NCI-H345 treated with DMSO at 0.1 percent for 48 hours (cell line): ENCODE measurements around the gene GAB1.

Experiments used
- DNase-seq: peaks from one replicate; lab custom pipeline; 2025; ENCODE audit not compliant: unreplicated experiment; lab: John Stamatoyannopoulos, UW

Gene GAB1

DNA sequence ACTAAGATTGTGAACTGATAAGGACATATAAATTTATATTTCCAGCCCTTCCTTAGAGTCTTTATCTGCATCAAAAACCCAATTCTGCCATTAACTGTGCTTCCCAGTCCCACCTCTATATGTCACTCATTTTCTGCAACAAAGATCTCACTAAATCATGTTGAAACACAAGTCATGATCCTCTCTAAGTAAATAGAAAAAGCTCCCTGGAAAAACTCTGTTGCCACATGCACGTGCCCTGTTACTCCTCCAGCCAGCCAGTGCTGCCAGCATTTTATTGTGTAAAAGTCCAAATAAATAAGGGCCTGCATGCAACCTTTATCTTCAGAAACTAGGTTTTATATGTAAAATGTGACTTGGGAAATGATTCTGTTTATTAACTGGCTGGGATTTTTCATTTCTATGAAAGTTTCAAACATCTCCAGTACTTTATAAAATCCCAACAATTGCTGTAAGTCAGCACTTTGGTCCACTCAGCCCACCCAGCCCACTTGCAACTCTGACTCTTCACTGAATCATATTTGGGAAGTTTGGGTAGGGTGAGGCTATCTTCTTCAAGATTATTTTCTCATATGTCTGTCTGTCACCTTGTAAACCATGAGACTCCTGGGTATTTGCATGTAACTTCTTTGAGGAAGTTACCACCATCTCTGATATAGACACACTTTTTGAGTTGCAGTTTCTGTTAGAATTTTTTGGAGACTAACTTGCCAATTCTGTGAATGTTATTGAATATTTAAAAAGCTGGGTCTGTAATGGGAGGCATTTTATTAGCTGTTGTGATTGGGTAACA is 136.9 kb downstream of the GAB1 start:
- DNase-seq: no peak

GRCh38 chr4:143477487-143477886 is 140.8 kb downstream of the GAB1 start:
- DNase-seq: no peak

DNA sequence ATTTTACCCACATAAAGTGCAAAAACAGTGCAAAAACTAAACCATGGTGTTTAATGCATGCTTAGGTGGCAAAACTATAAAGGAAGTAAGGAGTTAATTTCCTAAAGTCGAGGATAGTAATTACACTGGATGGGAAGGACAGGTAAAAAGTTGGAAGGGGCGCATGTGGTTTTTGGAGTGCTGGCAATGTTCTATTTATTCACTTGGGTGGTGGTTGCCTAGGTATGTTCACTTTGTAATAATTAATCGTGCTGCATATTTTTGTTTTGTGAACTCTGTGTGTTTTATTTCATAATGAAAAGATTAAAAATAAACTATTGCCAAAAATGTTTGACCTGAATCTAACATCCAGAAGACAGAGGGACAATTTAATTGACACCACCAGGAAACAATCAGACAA is 144.7 kb downstream of the GAB1 start:
- DNase-seq: no peak

DNA sequence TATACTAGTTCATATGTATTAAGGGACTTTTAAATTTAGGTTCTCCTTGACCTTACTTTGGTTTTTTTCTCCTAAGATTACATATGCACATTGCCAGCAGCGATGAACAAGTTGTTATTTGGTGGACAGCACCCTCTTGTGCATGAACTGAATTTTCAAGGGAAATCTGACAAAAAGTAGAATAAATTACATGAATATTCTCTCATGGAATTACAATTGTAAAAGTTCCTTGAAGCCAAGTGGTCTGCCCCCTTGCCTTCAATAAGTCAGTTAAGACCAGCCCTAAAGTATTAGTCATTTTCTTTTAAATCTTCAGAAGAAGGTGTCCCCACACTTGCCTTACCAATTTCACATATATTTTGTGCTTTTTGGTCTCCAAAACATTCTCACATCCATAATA is 146.2 kb downstream of the GAB1 start:
- DNase-seq: no peak

DNA sequence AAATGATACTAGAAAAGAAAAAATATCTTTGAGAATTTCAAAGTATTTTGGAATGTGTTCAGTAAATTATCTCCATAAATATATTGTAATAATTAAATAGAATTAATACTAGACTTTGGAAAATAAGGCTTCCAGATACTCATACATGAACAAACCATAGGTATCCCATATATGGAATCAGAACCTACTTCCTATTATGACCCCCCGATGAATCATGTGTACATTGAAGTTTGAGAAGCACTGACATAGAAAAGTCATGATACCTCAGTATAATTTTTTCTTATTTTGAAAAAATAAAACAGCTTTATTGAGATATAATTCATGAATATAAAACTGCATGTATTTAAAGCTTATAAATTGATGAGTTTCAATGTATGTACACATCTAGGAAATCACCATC is 149.6 kb downstream of the GAB1 start:
- no peak for DNase-seq

- no peak for DNase-seq
These were observed 152.0 kb downstream of the GAB1 start for GRCh38 chr4:143488687-143489086.

DNA sequence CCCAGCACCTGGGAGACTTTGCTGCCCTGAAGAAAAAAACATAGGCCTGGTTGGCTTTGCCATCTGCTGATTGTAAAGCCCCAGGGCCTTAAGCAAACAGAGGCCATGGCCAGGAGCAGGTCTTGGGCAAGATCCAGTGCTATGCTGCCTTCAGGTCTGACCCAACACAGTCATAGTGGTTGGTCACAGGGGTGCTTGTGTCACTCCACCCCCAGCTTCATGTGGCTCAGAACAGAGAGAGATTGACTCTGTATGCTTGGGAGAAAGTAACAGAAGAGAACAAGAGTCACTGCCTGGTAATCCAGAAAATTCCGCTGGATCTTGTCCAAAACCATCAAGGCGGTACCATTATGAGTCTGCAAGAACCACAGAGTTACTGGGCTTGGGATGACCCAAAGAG is 152.4 kb downstream of the GAB1 start:
- DNase-seq: no peak

DNA sequence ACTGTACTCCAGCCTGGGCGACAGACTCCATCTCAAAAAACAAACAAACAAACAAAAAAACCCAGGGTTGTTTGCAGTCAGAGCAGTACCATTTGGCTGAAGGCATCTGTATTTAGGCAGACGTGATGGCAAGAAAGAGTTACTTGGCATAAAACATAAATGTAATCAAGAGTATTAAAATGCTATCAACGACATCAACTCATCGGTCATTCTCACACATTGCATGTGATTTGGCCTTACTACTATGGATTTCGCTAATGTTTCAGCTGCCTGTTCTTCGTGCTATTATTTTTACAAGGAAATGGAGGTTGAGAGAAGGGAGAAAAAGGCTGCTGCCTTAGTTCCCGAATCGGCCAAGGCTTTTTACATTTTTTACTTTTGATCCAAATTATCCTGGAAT is 161.3 kb downstream of the GAB1 start:
- DNase-seq: no peak

- DNase-seq: no peak
These were observed 165.6 kb downstream of the GAB1 start for GRCh38 chr4:143502231-143502630.

- no peak for DNase-seq
These were observed 169.4 kb downstream of the GAB1 start for GRCh38 chr4:143506031-143506430.

GRCh38 chr4:143511906-143512305 is 175.2 kb downstream of the GAB1 start:
- DNase-seq: no peak

- no peak for DNase-seq
These were observed 176.3 kb downstream of the GAB1 start for GRCh38 chr4:143512978-143513313.

- DNase-seq: peak; percentile 85
These were observed 176.9 kb downstream of the GAB1 start, which contains the start of gene SMARCA5 for GRCh38 chr4:143513314-143514168. Gene SMARCA5, plus strand, starts transcription at chr4:143513702. Its CDS starts 223 bp downstream, at chr4:143513925.

DNA sequence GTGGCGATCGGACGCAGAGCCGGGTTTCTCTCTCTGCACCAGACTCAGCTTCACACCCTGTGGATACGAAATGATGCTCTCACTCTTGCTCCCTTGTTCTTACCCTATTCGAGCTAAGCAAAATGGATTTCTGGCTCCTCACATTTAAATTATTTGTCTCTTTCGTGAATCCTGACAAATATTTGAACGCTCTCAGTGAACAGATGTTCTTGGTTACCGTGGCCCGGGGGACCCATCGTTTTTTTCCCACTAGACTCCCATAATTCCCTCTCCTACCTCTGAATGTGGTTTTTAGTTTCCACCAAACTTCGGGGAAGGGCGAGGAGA is 177.5 kb downstream of the GAB1 start:
- DNase-seq: no peak

DNA sequence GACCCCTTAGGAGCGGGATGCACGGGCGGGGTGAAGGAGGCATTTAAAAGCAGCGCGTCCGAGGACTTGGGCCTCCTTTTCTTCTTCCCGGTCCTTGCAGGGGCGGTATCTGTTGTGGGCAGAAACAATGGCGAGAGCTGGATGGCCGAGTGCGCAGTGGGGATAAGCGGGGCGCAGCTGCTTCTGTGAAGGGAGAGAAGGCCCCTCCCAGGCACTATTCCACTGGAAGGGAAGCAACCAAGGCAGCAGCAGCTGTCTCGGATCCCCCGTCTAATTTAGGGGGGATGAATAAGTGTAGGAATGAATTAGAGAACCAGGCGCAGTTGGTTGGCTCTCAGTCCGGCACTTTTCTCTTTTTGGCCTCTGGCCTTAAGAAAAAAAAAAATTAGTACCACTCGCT is 177.8 kb downstream of the GAB1 start:
- no peak for DNase-seq

- no peak for DNase-seq
These were observed 178.2 kb downstream of the GAB1 start for GRCh38 chr4:143514901-143515300.

- DNase-seq: no peak
These were observed 179.2 kb downstream of the GAB1 start for GRCh38 chr4:143515905-143516304.

DNA sequence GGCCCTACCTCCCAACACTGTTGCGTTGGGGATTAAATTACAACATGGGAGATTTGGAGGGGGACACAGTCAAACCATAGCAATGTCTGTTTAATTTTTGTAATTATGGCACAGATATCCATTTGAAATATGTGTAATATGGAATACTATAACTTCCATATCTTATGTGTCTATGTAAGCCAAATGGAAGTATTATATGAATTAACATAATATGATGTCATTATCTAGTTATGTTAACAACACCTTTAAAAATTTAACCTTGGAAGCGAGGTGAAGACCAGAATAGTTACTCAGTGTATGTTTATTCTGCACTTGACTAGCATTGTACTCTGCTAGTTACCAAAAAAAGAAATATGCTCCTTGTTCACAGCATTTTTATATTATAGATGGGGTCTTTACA is 181.1 kb downstream of the GAB1 start:
- DNase-seq: no peak
